ENCODE data around the gene C16orf95. TPM values are rescaled to one million over a fixed set of nuclear protein-coding genes. Genes with fewer than 3 reads are reported as not detected.

The C16orf95 gene
- total RNA-seq, 4 donors from 2014 or later = 0.38 to 0.95 (median 0.85) TPM

GRCh38 chr16:87335625-87336433, 18.6 kb upstream of the C16orf95 start:
- Histone ChIP-seq H3K4me3 (no peak overlapping the region), H3K4me1 (peaks cover 0 to 7% (median 0%) of the 10 kb centered on the region in 3 donors), H3K9me3 (no peaks in the 10 kb centered on the region), H3K36me3 (peaks cover 32 to 97% (median 35%) of the 10 kb centered on the region in 3 donors), H3K27ac (no peak overlapping the region), H3K27me3 (no peaks in the 10 kb centered on the region)
- no peak for DNase-seq
- 75 to 93% methylated on average over 4 to 5 of the region's 19 CpGs for WGBS, 2 donors
- intact Hi-C loops (cut with DNase I) = no loop called here
- no peak for TF ChIP-seq CTCF (IDR thresholded peaks at IDR 0.05)
- no peak for TF ChIP-seq POLR2A (IDR thresholded peaks at IDR 0.05)

- H3K27me3 ChIP-seq = no peaks in the 10 kb centered on the region
- H3K4me3 ChIP-seq = no peak overlapping the region
- no peaks in the 10 kb centered on the region for H3K9me3 ChIP-seq
- TF ChIP-seq CTCF (IDR thresholded peaks at IDR 0.05) (no peak), POLR2A (IDR thresholded peaks at IDR 0.05) (no peak)
- H3K36me3 ChIP-seq = peaks cover 38 to 97% (median 43%) of the 10 kb centered on the region in 3 donors
- no peak overlapping the region for H3K27ac ChIP-seq
- no peak for DNase-seq
- 96 to 100% methylated on average over 1 to 4 of the region's 29 CpGs for whole genome bisulfite sequencing, 2 donors
- H3K4me1 ChIP-seq = peaks cover 0 to 7% (median 0%) of the 10 kb centered on the region in 3 donors
- intact Hi-C loops (cut with DNase I) = no loop called here
Observed at GRCh38 chr16:87334651-87335624, 17.7 kb upstream of the C16orf95 start.

- Histone ChIP-seq H3K27me3 (no peaks in the 10 kb centered on the region), H3K4me1 (peaks cover 0 to 7% (median 0%) of the 10 kb centered on the region in 3 donors), H3K36me3 (peaks cover 38 to 97% (median 52%) of the 10 kb centered on the region in 3 donors), H3K27ac (no peak overlapping the region), H3K4me3 (no peak overlapping the region), H3K9me3 (no peaks in the 10 kb centered on the region)
- 94% methylated on average over 16 of the region's 41 CpGs; no CpG with 5 or more reads in 1 of the 2 donors for WGBS, 2 donors
- intact Hi-C loops (cut with DNase I) = no loop called here
- TF ChIP-seq CTCF (IDR thresholded peaks at IDR 0.05) = no peak
- TF ChIP-seq POLR2A (IDR thresholded peaks at IDR 0.05) = no peak
- DNase-seq = no peak
Observed at GRCh38 chr16:87333581-87334331, 16.6 kb upstream of the C16orf95 start.

- no peak for TF ChIP-seq CTCF (IDR thresholded peaks at IDR 0.05)
- TF ChIP-seq POLR2A (IDR thresholded peaks at IDR 0.05) = no peak
- Histone ChIP-seq H3K36me3 (peaks cover 38 to 97% (median 55%) of the 10 kb centered on the region in 3 donors), H3K9me3 (no peaks in the 10 kb centered on the region), H3K27ac (peak overlapping the region in 1 of 4 donors; percentile 2), H3K4me1 (peaks cover 0 to 11% (median 0%) of the 10 kb centered on the region in 3 donors), H3K27me3 (no peaks in the 10 kb centered on the region), H3K4me3 (no peak overlapping the region)
- no peak for DNase-seq
- intact Hi-C loops (cut with DNase I) = no loop called here
- WGBS, 2 donors = 90 to 100% methylated on average over 5 of the region's 15 CpGs
Observed at GRCh38 chr16:87333101-87333500, 15.9 kb upstream of the C16orf95 start.
